HG02981 (cell line): Measurements from ENCODE around the gene PLEKHJ1.
"Not testable (repeated sequence)": the region's sequence is repeated elsewhere in the genome, so short reads cannot be mapped to it uniquely, and the experiment has no call there.

Source experiments
- ATAC-seq: cut with Tn5 transposase; IDR thresholded peaks from one replicate; pipeline ENCODE4 v1.9.1; 2021; ENCODE audit warnings: mild to moderate bottlenecking, moderate library complexity; ENCODE audit not compliant: unreplicated experiment

PLEKHJ1 gene

DNA sequence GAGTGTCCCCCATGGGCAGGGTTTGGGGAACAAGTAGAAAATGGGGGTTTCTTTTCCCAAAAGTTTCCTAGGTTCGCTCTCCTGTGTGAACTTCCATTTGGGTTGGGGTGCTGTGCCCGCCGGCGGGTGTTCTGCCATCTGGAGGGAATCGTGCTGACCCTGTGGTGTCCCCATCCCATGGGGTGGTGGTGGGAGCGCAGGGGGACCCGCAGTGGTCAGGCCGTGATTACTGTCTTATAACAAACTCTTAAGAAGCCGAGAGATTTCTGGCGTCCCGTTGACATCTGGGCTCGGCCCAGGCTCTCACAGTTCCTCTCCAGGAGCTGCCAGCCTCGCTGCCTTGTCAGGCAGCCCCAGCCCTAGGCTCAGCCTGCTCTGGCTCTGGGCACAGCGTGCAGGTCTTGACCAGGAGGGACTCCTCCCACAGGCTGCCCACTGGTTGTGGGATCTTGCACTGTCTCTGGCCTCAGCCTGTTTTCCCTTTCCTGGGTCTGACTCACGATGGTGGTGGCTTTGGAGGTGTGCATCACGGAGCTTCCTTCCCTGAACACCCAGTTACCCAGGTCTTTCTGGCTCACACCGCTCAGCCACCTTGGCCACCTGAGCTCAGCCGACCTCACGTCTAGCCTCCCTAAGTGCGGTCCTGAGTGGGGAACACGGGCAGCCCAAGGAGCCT is 34.5 kb downstream of the PLEKHJ1 start:
- ATAC-seq, result no peak

DNA sequence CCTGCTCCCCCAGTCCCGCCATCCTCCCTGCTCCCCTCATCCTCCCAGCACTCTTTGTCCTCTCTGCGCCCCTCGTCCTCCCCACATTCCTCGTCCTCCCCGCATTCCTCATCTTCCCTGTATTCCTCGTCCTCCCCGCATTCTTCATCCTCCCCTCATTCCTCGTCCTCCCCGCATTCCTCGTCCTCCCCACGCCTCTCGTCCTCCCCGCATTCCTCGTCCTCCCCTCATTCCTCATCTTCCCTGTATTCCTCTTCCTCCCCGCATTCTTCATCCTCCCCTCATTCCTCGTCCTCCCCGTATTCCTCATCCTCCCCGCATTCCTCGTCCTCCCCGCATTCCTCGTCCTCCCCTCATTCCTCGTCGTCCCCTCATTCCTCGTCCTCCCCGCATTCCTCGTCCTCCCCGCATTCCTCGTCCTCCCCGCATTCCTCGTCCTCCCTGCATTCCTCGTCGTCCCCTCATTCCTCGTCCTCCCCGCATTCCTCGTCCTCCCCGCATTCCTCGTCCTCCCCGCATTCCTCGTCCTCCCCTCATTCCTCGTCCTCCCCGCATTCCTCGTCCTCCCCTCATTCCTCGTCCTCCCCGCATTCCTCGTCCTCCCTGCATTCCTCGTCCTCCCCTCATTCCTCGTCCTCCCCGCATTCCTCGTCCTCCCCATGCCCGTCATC is 35.4 kb downstream of the PLEKHJ1 start:
- ATAC-seq, result not testable (repeated sequence)

DNA sequence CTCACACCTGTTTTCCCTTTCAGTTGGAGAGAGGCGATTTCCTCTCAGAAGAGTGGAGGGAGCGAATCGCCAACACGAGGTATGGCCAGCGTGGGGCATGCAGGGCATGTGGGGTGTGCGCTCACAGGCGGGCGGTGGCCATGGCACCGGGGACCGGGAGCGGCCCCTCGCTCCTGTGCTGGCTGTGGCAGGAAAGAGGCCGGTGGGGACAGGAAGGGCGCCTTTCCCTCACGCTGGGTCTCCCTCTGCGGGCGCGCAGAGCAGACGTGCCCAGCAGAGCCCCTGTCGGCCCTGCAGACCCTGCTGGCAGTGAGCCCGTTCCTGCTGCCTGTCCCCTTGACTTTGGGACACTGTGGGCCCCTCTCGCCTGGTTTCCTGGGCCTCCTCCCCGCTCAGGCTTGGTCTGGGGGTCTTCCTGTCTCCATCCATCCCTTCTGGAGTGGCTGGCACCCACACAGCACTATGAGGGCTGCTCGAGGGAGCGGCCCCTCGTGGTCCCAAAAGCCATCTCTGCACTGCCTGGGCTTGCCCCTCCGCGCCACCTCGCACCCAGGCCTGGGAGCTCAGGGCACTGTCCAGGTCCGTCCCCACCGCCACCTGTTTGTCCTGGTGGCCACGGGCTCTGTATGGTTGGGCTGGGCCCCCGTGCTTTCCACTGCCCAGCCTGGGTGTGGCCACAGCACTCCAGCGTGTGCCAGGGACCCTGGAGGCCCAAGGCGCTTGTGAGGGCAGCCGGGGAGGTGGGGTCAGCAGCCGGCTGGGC is 36.1 kb downstream of the PLEKHJ1 start:
- no peak for ATAC-seq

DNA sequence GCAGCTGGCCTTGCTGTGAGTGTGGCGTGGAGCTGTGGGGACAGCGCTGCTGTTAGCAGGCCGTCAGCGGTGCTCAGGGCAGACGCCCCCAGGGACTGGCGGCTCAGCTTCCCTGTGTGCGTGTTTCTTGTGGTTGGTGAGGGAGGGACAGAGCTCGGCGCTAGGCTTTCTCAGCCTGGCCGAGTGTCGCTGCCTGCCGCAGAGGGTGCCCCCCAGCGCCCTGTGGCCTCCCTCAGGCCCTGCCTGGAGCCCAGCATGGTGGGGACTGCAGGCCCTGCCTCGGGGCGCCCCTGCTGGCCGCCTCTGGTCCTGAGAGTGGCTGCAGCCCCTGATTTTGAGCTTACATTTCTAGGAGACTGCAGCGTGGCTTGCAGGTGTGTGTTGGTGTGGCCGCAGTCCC is 36.9 kb downstream of the PLEKHJ1 start:
- no peak for ATAC-seq

DNA sequence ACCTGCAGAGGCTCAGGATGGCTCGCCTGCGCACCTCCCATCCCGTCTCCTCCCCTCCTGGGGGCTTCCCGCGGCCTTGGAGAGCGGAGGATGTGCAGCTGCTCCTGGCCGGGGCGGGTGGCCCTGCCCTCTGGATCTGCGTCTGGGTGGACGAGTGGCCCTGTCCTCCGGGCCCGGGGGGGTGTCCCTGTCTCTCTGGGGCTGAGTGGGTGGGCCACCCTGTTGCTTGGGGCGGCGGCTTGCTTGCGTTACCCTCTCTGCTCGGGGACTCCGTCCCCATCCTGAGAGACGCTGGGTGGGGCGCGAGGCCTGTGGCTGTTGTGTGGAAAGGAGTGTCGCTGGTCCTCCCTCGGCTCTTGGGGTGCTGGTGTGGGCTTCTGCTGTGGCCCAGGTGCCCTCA is 37.8 kb downstream of the PLEKHJ1 start:
- no peak for ATAC-seq

DNA sequence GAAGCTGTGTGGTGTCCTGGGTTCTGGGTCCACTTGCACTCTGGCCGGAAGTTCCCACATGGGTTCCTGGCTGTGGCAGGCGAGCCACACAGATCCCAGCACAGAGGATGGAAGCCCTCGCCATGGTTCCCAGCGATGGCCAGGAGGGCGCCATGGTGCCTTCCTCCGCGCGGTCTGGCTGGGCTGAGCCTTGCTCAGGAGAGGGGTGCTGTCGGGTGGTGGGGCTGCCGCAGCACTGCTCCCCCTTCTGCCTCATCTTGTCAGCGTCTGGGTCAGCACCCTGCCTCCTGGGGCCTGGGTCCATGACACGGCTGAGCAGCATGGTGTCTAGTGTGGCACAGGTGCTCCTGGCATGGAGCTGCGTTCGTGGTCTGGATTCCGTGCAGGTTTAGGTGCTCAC is 38.9 kb downstream of the PLEKHJ1 start:
- ATAC-seq, result no peak

DNA sequence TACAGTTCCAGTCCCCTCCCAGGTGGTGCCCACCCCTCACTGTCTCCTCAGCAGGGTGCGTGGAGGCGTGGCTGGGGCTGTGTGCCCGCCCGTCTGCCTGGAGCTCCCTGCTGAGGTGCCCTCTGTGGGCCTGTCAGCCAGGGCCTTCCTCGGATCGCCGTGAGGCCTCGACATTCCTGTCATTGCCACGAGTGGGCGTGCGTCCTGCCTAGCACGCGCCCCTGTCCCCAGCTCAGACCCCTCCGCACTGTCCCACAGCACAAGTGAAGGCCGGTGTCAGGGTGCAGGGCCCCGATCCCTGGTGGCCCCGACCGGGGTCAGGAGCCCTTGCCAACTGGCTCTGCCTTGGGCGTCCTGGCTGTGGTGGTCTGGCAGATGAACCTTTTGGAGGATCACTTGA is 40.2 kb downstream of the PLEKHJ1 start:
- ATAC-seq, result no peak

DNA sequence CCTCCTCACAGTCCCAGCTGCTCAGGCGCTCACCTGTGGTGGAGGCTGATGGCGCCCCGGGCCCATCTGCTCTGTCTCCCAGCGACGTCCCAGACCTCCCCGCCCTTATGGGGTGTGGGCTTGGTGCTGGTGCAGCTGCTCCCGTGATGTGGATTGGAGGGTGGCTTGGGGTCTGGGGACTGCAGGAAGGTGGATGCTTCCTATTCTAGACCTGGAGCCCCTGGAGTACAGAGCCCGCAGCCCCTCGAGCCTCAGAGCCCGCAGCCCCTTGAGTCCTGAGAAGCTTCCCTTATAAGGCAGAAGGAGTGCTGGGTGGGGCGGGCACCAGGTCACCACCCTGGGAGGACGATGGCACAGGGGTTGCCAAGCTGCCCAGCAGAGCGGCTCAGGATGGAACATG is 40.8 kb downstream of the PLEKHJ1 start:
- no peak for ATAC-seq

DNA sequence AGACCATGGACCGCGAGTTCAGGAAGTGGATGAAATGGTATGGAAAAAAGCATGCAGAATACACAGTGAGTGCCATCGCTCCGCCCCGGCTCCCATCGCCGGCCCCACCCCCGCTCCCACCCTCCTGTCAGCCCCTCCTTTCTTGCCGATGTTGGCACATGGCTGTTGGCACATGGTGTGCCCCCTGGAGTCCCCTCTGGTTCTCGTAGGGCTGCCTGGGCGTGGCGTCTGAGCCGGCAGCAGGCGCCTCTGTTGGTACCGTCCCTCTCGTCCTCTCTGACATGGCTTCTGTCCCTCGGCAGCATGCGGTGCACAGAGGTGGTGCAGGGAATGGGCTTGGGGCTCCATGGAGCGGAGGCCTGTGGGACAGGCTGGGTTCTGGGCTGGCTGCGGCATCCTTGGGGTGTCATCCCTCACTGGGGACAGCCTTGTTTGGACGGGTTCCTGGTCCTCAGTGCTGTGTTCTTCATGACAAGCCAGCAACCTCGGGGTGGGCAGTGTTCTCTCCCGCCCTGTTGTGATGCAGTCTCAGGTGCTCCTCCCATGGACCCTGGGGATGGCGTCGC is 41.5 kb downstream of the PLEKHJ1 start:
- ATAC-seq, result no peak

DNA sequence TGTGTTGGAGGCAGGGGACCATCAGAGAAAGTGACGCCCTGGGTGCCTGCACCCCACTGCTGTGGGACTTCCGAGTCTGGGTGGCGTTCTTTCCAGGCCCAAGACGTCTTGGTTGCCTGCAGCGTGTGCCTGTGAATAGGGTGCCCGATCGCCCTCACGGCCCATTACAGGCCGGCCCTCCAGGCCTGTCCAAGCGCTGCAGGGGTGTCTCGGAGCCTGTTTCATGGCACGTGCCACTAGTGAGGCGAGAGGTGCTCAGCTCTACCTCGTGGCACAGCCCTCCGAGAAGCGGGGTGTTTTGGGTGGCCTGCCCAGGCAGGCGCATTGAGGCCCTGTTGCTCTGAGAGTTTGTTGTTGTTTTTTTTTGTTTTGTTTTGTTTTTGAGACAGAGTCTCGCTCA is 42.3 kb downstream of the PLEKHJ1 start:
- no peak for ATAC-seq

DNA sequence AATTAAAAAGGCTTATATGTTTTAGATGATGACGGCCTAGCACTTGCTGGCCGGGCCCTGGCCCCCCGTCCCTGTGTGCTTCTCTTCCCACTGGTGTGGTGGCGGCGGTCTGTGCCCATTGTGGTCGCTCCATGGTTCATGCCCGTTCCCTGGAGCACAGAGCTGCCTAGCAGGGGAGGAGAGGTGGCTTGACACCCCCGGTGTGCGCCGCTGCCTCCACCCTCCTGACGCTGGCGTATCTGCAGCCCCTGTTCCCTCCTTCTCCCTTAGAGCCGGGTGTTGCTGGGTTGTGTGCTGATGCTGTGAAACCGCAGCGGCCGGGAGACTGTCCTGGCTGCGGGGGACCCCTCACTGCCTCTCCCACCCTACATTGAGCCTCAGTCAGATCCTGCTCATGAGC is 43.3 kb downstream of the PLEKHJ1 start:
- no peak for ATAC-seq

DNA sequence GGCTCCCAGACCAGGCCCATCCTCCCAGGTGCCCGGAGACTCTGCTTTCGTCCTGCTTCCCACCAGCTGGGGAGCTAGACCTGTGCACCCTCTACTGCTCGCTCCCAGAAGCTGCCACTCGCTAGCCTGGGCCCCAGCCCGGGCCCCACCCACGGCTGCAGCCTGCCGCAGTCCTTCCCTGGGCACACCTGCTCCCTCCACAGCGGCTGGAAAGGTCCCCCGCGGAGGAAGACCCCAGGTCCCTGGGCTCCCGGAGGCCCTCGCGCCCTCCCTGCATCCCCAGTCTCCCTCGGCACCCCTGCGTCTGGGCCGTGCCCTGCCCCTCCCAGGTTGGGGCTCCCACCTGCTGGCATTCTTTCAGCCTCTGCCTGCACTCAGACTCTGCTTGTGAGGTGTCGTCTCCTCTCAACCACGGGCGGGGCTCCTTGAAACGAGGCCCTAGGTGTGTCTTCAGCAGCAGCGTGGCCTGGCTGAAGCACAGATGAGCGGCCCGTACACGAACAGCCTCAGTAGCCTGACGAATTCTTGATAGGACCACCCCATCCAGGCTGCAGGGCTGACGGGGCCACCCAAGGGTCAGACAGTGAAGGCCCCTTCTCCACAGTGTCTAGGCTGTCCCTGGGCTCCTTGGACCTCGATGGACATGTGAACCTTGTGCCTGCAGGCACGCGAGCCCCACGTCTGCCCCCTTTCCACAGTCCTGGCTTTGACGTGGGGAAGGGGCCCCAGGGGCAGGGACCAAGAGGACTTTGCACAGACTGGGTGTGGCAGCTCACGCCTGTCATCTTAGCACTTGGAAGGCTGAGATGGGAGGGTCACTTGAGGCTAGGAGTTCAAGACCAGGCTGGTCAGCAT is 44.4 kb downstream of the PLEKHJ1 start:
- no peak for ATAC-seq

DNA sequence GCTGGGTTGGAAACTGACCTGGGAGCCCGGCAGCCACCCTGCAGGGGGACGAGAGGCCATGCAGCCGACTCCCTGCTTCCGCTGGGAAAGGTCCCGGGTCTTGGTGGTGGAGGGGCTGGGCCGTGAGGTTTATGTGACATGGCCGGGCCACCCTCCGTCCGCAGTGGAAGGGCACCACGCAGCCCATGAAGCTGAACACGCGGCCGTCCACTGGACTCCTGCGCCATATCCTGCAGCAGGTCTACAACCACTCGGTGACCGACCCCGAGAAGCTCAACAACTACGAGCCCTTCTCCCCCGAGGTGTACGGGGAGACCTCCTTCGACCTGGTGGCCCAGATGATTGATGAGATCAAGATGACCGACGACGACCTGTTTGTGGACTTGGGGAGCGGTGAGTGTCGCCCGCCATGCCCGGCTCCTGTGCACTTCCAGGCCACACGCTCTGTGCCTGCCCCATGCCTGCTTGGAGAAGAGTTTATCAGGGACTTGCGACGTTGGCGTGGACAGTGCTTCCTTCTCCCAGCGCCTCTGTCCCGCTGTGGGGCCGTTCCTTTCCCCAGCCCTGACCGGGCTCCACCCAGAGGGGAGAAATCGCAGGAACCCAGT is 45.2 kb downstream of the PLEKHJ1 start:
- ATAC-seq, result no peak

DNA sequence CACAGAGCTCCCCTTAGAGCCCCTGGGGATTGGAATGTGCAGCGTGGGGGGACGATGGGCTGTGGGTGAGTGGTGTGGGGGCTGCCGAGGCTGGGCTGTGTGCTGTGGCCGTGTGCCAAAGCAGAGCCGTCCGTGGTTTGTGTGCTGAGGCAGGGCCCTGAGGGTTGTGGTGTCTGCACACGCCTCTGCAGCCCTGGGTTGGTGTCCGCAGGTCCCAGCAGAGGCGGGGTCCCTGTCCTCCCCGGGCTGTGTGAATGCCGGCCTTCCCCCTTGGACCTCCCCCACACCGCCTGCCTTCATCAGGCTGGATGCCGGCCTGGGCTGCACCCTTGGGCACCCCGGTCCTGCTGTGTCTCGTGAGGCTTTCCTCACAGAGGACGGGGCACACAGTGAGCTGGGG is 46.2 kb downstream of the PLEKHJ1 start:
- no peak for ATAC-seq

DNA sequence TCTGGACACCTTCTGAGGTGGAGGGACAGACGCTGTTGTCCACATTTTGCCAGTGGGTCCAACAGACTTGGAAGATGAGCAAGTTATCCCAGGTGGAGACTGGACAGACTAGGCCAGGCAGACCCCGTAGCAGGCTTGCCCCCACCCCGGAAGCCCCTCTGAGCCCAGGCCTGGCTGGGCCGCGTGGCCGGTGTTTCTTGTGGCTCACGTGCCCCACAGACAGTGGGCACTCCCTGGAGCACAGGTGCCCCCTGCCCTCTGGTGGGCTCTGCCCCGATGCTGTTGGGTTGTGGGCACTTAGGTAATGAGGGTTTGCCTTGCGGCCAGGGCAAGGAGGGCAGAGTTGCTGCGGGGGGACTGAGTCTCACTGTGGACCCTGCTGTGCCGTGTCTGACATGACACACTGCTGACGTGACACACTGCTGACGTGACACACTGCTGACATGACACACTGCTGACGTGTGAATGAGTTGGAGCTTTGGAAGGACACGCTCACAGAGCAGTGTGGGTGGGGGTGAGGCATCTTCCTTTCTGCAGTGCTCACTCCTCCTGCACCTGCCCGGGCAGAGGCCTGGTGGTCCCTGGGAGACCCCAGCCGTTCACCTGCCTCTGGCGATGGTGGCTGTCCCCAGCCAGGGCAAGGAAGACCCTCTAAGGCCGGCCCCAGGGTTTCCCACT is 47.3 kb downstream of the PLEKHJ1 start:
- no peak for ATAC-seq

DNA sequence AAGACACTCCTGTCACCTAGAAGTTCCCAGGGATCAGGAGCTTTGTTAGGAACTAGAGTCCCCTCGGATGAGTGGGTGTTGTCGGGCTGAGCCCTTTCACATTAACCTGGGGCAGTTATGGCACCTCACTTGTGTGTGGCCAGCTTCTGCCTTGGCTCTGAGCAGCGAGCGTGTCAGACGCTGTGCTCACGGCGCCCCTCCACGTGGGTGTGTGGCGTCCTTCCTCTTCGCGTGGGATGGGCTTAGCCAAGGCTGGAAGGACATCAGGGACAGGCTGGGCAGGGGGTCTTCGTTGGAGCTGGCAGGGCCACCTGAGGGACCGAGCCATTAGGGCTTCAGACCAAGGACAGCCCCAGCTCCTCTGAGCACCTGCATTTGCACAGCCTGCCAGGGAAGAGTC is 49.0 kb downstream of the PLEKHJ1 start:
- ATAC-seq, result no peak

DNA sequence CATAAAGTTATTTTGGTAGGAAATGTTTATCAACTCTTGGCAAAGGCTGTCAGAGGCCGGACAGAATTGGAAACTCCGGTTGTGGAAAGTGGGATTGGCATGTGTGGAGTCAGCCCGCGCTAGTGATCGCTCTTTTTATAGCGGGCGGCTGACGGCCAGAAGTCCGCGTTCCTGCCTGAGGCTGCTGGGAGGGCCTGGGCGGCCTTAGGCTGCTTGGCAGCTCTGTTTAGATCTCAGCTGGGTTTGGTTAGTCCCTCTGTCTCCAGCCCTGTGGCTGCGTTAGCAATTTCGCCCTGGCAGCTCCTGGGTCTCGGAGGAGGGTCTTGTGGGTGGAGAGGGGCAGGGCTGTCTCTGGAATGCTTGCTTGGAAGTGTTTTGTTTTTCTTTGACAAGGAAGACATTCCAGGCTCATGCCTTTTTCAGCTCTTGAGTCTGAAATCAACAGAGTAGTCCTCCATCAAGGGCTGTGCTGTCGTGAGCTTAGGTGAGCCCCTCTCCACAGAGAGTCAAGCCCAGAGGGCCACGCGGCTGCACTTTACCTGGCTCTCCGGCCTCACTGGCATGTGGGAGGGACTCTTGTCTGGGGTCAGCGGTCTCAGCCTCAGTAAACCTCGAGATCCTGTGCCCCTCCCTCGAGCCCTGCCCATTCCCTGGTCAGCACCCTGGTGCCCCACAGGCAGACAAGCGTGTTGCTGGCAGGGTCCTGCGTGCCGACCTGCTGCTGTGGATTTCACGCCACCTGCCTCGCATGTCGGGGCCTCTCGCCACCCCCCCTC is 49.9 kb downstream of the PLEKHJ1 start:
- no peak for ATAC-seq

DNA sequence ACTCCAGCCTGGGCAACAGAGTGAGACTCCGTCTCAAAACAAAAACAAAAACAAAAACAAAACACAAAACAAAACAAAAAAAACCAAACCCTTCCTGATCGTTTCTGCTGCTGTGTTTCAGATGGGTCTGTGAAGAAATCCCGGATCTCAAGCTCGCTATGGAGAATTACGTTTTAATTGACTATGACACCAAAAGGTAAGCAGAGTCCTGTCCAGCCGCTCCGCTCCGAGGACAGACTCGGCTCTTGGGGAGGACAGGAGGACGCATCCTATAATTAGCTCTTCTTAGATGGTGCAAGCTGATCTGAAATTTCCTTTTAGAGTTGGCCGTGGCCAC is 50.4 kb downstream of the PLEKHJ1 start:
- ATAC-seq, result no peak

DNA sequence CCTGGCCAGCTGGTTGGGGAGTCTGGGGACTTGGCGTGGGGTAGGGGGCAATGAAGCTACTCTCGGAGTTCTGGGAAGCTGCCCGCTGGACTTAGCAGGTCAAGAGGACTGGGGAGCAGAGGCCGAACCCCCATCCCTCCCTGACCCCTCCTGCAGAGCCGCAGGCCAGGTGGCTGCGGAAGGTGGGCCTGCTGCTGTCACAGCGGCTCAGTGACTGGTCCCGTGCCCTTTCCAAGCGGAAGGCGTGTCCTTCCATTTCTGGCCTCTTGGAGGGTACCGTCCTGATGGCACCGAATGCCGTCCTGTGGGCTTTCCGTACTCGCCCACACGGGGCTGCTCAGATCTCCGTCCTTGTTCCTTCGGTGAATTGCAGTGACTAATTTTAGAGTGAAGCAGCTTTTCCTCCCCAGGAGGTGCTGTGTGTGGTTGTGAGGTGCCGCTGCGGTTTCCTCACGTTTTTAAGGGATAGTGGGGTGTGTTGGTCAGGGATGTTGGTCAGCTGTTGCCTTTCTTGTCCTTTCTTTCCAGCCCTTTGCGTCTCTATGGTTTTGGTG is 51.6 kb downstream of the PLEKHJ1 start:
- no peak for ATAC-seq
